HG02642 (cell line): ENCODE results near the gene TMEM126B.
"Not testable (repeated sequence)": the region's sequence is repeated elsewhere in the genome, so short reads cannot be mapped to it uniquely, and the experiment has no call there.

Experiments
- ATAC-seq: cut with Tn5 transposase; IDR thresholded peaks from one replicate; pipeline ENCODE4 v1.9.1; 2021; ENCODE audit warnings: mild to moderate bottlenecking; ENCODE audit not compliant: unreplicated experiment, poor library complexity

TMEM126B gene

GRCh38 chr11:85647078-85647477 lies 18.7 kb downstream of the TMEM126B start:
- no peak for ATAC-seq

DNA sequence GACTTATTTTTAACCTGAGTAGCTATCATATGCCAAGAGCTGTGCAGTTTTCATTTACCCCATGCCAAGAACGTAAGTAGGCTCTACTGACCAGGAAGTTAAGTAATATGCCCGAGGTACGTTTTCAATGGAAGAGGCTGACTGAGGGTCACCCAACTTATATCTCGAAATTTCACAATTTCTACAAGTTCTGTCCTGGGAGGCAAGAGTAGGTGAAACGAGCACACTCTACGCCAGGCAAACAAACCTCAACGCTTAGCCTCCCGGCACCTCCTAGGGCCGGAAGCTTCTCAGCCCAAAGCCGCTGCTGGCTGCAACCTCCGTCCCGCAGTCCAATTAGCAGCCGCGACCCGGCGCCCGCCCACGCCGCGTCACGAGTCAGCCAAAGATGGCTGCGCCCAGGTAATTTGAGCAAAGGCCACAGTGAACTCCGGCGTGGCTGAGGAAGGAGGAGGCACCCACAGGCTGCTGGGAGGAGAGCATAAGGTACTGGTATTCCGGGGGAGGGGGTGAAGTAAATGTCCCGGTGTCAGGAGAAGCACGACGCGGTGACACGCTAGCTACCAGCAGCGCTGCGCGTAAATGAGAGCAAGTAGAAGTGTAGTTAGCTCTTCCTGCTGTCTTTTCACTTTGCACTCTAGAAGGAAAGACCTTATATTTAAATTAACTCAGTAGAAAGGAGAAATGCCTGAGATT lies 19.4 kb downstream of the TMEM126B start, which contains the start of gene TMEM126A:
TMEM126A (plus strand) TSS at position 364 of the 696 bp plus-strand sequence. CDS start 2,289 bp downstream, outside the sequence.
- ATAC-seq: peak; percentile 100

- ATAC-seq: no peak
Observed at GRCh38 chr11:85651118-85651517, 22.7 kb downstream of the TMEM126B start.

- ATAC-seq: no peak
Observed at GRCh38 chr11:85652786-85653447, 24.5 kb downstream of the TMEM126B start.

- not testable (repeated sequence) for ATAC-seq
Observed at GRCh38 chr11:85654343-85654742, 25.9 kb downstream of the TMEM126B start.

DNA sequence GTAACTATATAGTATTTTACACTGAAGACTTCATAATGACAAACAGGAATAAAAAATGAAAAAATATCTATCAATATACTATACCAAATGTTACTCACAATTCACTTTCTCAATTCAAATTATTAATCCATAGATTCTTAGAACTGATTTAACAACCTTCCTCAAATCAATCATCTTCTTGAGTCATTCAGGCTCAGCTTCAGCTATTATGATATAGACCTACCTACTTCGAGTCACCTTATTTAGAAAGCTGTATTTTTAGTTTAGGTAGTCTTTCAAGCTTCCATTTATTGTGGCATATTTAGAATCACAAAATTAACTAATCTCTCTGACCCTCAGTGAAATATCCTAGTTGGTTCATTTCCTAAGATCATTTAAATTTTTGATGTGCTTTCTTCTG lies 28.4 kb downstream of the TMEM126B start:
- no peak for ATAC-seq

- no peak for ATAC-seq
Observed at GRCh38 chr11:85658180-85658579, 29.8 kb downstream of the TMEM126B start.

DNA sequence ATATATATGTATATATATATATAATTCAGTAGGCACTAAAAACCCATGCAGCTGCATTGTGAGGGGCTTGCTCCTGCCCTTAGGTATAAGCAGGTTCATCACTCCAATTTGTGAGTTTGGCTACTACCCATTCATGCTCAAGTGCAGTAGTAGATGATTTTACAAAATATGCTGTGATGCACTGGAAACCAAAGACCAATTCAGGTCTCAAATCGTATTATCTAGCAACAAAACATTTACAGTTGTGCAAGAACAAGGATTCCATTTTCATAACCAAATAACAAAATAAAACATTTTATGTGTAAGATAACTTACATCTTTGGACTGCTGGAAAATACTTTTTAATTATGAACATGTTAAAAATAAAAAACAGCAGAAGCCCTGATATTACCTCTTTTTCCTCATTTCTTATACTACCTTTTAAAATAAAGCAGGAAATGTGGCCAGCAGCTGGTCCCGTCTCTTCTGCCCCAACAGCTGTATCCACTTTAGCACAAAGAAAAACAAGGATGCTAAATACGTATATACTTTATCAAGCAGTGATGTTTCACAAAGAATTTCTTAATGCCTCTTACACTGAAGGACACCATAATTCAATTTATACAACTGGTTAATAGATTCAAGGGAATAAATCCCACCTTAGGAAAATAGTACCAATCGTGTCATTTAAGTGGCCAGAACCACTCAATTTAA lies 33.7 kb downstream of the TMEM126B start:
- no peak for ATAC-seq

- no peak for ATAC-seq
Observed at GRCh38 chr11:85663080-85663752, 34.8 kb downstream of the TMEM126B start.

GRCh38 chr11:85663753-85664614 lies 35.6 kb downstream of the TMEM126B start:
- peak; percentile 73 for ATAC-seq

GRCh38 chr11:85664615-85665481 lies 36.5 kb downstream of the TMEM126B start, which contains the start of gene CREBZF:
TSS of gene CREBZF (minus strand) at chr11:85665129. CDS start at chr11:85664875, 254 bp downstream.
- peak; percentile 88 for ATAC-seq

- no peak for ATAC-seq
Observed at GRCh38 chr11:85665733-85666132, 37.3 kb downstream of the TMEM126B start.

DNA sequence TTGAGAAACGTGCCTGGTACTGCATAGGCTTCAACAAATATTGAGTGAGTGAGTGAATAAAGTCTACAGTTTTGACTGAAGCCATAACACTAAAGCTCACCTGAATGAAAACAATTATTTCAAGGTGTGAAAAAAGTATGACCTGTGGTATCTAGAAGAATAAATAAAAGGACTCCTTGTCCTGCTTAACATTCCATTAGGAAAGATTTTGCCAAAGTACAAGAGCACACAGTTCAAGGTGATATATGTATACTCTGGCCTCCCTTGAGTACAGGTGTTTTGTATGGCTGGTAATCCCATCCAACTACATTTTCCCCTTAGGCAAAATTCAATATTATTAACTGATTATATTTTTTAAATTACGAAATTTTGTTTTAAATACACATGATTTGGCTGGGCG lies 38.3 kb downstream of the TMEM126B start:
- ATAC-seq: no peak

GRCh38 chr11:85668157-85668556 lies 39.8 kb downstream of the TMEM126B start:
- ATAC-seq: no peak

DNA sequence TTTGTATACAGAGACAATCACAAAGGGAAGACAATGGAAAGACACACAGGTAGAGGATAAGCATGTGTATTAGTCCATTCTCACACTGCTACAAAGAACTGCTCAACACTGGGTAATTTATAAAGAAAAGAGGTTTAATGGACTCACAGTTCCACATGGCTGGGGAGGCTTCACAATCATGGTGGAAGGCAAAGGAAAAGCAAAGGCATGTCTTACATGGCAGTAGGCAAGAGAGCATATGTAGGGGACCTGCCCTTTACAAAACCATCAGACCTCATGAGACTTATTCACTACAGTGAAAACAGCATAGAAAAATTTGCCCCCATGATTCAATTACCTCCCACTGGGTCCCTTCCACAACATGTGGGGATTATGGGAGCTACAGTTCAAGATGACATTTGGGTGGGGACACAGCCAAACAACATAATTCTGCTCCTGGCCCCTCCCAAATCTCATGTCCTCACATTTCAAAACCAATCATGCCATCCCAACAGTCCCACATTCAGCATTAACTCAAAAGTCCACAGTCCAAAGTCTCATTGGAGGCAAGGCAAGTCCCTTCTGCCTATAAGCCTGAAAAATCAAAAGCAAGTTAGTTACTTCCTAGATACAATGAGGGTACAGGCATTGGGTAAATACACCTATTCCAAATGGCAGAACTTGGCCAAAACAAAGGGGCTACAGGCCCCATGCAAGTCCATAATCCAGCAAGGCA lies 42.7 kb downstream of the TMEM126B start:
- not testable (repeated sequence) for ATAC-seq

DNA sequence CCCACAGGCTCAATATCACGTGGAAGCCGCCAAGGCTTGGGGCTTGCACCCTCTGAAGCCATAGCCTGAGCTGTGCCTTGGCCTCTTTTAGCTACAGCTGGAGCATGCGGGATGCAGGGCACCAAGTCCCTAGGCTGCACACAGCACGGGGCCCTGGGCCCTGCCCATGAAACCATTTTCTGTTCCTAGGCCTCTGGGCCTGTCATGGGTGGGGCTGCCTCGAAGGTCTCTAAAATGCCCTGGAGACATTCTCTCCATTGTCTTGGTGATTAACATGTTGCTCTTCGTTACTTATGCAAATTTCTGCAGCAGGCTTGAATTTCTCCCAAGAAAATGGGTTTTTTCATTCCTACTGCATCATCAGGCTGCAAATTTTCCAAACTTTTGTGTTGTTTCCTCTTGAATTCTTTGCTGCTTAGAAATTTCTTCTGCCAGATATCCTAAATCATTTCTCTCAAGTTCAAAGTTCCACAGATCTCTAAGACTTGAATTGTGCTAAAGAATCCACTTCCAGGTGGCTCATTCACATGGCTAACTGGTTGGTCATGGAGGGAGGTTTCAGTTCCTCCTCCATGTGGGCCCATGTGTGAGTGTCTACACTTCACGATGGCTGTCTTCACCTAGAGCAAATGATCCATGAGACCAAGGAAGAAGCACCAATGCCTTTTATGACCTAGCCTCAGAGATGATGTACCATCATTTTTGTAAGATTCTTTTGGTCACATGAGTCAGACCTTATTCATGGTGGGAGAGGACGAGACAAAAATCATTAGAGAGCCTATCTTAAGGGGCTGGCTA lies 43.9 kb downstream of the TMEM126B start:
- ATAC-seq: no peak

GRCh38 chr11:85673393-85673792 lies 45.0 kb downstream of the TMEM126B start:
- ATAC-seq: no peak
